Erythroblast (primary cell): ENCODE measurements around the gene ASAH2.

Experiments
- GATA1 ChIP-seq: IDR thresholded peaks from 2 replicates; pipeline ENCODE4 v1.6.1; 2011; ENCODE audit warnings: low read depth, mild to moderate bottlenecking, control low read depth, low read length, moderate library complexity
- POLR2A ChIP-seq: IDR thresholded peaks from 2 replicates; pipeline ENCODE4 v1.6.1; 2011; ENCODE audit warnings: mild to moderate bottlenecking, low read length

GRCh38 chr10:50294582-50294981 lies 43.3 kb upstream of the ASAH2 start:
- no peak for TF ChIP-seq POLR2A
- no peak for TF ChIP-seq GATA1
